Neural progenitor cell (in vitro differentiated cells): ENCODE data around the gene EYS.

Source experiments
- CTCF ChIP-seq: fragments of 200-600 bp; sonication (generic); IDR thresholded peaks from 2 replicates; pipeline ENCODE4 v1.5.1; 2017; ENCODE audit warnings: antibody characterized with exemption, mild to moderate bottlenecking
- EZH2 ChIP-seq: fragments of 200-600 bp; sonication (generic); IDR thresholded peaks from 2 replicates; pipeline ENCODE4 v1.6.1; 2017; ENCODE audit warnings: antibody characterized with exemption, mild to moderate bottlenecking, moderate library complexity

- TF ChIP-seq CTCF (no peak), EZH2 (no peak)
Measured at GRCh38 chr6:65537600-65537999, 169.4 kb downstream of the EYS start.
